Spleen (tissue), 7 donors: ENCODE data around the gene SARS1.

Experiments
- POLR2A ChIP-seq, 3 donors: fragments of 450-650 bp; IDR thresholded peaks; one replicate each; pipeline ENCODE4 v1.5.1; 2017; ENCODE audit warnings: antibody characterized with exemption in 3 of 3, mild to moderate bottlenecking in 1 of 3
- POLR2AphosphoS5 ChIP-seq, 3 donors: sonication (generic); formaldehyde crosslinking; IDR thresholded peaks; one replicate each; pipeline ENCODE4 v1.5.1; 2017; ENCODE audit warnings: antibody characterized with exemption in 3 of 3
- TF ChIP-seq, protein P1 (sequence below), 11 experiments: fragments of 200-600 bp in 7 of 11; fragments of 450-650 bp in 4 of 11; sonication (generic) in 4 of 11; IDR thresholded peaks in 8 of 11; conservative IDR thresholded peaks in 3 of 11; 1 replicate in 7 of 11; 2 replicates in 4 of 11; pipeline versions ENCODE4 v1.4.0 to v1.8.0; 2016 to 2021; ENCODE audit warnings: antibody characterized with exemption in 11 of 11, inconsistent platforms in 4 of 11, mild to moderate bottlenecking in 1 of 11
- donor health status: DM: no; HTN: no; CAD: no; lungs with moderate emphysema.
- donor health status: DM: no; HTN: no; CAD: no.
- donor health status: DM: no; HTN: no; CAD: no.

DNA sequence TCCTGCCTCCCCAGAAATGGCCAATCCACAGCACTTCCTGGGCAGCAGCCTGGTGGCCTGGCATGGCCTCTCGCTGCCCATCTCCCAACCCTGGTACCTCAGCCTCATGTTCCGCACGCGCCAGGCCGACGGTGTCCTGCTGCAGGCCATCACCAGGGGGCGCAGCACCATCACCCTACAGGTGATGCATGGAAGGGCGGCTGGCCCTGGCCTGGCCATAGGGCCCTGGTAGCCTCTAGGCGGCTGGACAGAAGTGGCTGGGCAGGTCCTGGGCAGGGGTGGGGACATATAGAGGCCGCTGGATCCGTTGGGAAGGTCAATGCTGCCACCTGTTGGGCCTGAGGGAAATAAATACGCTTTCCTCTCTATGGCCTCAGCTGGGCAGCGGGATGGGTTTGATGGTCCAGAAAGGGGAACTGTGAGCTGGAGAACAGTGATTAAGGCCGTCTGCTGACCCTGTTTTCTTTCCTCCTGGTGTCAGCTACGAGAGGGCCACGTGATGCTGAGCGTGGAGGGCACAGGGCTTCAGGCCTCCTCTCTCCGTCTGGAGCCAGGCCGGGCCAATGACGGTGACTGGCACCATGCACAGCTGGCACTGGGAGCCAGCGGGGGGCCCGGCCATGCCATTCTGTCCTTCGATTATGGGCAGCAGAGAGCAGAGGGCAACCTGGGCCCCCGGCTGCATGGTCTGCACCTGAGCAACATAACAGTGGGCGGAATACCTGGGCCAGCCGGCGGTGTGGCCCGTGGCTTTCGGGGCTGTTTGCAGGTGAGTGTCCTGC lies 50.1 kb downstream of the SARS1 start:
- TF ChIP-seq, protein P1, sequence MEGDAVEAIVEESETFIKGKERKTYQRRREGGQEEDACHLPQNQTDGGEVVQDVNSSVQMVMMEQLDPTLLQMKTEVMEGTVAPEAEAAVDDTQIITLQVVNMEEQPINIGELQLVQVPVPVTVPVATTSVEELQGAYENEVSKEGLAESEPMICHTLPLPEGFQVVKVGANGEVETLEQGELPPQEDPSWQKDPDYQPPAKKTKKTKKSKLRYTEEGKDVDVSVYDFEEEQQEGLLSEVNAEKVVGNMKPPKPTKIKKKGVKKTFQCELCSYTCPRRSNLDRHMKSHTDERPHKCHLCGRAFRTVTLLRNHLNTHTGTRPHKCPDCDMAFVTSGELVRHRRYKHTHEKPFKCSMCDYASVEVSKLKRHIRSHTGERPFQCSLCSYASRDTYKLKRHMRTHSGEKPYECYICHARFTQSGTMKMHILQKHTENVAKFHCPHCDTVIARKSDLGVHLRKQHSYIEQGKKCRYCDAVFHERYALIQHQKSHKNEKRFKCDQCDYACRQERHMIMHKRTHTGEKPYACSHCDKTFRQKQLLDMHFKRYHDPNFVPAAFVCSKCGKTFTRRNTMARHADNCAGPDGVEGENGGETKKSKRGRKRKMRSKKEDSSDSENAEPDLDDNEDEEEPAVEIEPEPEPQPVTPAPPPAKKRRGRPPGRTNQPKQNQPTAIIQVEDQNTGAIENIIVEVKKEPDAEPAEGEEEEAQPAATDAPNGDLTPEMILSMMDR (IDR thresholded peaks at IDR 0.05 in 8 of 11, conservative IDR thresholded peaks at IDR 0.05 in 3 of 11): peak; percentile 90 to 100 (median 97)
- peak; percentile 54 to 81 (median 76) for TF ChIP-seq POLR2AphosphoS5 (IDR thresholded peaks at IDR 0.05)
- no peak for TF ChIP-seq POLR2A (IDR thresholded peaks at IDR 0.05)
